Right ventricle myocardium superior (tissue), 1 donor: Measurements from ENCODE around the gene NEO1. TPM values are rescaled to one million over a fixed set of nuclear protein-coding genes. Genes with fewer than 3 reads are reported as not detected.

ENCODE experiments used
- ATAC-seq: fragments of 200-7000 bp; cut with Tn5 transposase; one replicate; pipeline ENCODE4 v1.9.1; 2020; ENCODE audit warnings: mild to moderate bottlenecking; ENCODE audit not compliant: poor library complexity
- DNase-seq: peaks from one replicate; pipeline ENCODE4 v3.0.0-alpha.2; 2020
- intact Hi-C: fragments of 100-400 bp; cut with DNase I; formaldehyde crosslinking; loops from one replicate; pipeline ENCODE4 v1.11.2; 2022
- total RNA-seq: library from RNA; stranded (reverse); fragmentation: NEBNext Ultra II Directional; extraction: Animal tissue kit (Norgen Biotek cat#: 25700); gene quantifications from one replicate; pipeline ENCODE4 v1.2.1, GENCODE V29; 2021
- donor health status: DM: no; HTN: yes; CAD: no; lungs with severe emphysema.

NEO1 gene
- total RNA-seq, 1 donor from 2014 or later, result 11.1 TPM

GRCh38 chr15:73056460-73056859, 4.2 kb downstream of the NEO1 start:
- intact Hi-C loops, result no loop called here
- ATAC-seq, result no peak
- DNase-seq, result no peak

- intact Hi-C loops, result no loop called here
- ATAC-seq, result no peak
These were observed 6.2 kb downstream of the NEO1 start for GRCh38 chr15:73058437-73058836.

GRCh38 chr15:73065114-73065513, 12.9 kb downstream of the NEO1 start:
- no peak for ATAC-seq
- DNase-seq, result no peak
- intact Hi-C loops, result no loop called here

More at GRCh38 chr15:73058437-73058836, 6.2 kb downstream of the NEO1 start:
- no peak for DNase-seq

GRCh38 chr15:73069109-73069508, 16.8 kb downstream of the NEO1 start:
- intact Hi-C loops, result no loop called here
- ATAC-seq (no peak), DNase-seq (no peak)

GRCh38 chr15:73072894-73073293, 20.6 kb downstream of the NEO1 start:
- ATAC-seq (no peak), DNase-seq (no peak)
- intact Hi-C loops, result no loop called here

- intact Hi-C loops, result no loop called here
- ATAC-seq, result no peak
- DNase-seq, result no peak
These were observed 22.0 kb downstream of the NEO1 start for GRCh38 chr15:73074241-73074640.

- no peak for ATAC-seq
- intact Hi-C loops, result no loop called here
- DNase-seq, result no peak
These were observed 23.0 kb downstream of the NEO1 start for GRCh38 chr15:73075160-73075859.

GRCh38 chr15:73078291-73078690, 26.0 kb downstream of the NEO1 start:
- no peak for ATAC-seq

GRCh38 chr15:73078722-73079121, 26.5 kb downstream of the NEO1 start:
- no peak for ATAC-seq
- intact Hi-C loops, result no loop called here
- no peak for DNase-seq

More at GRCh38 chr15:73078291-73078690, 26.0 kb downstream of the NEO1 start:
- no peak for DNase-seq
- intact Hi-C loops, result no loop called here

GRCh38 chr15:73079565-73079964, 27.3 kb downstream of the NEO1 start:
- intact Hi-C loops, result no loop called here
- ATAC-seq, result no peak
- no peak for DNase-seq

GRCh38 chr15:73081321-73081958, 29.2 kb downstream of the NEO1 start:
- ATAC-seq (peak; percentile 48), DNase-seq (no peak)
- intact Hi-C loops, result loop anchor here (5.0 to 10.0 kb wide), 2 partner anchors 284 to 477 kb away; no protein-coding TSS in a partner anchor

GRCh38 chr15:73082812-73083211, 30.5 kb downstream of the NEO1 start:
- intact Hi-C loops, result loop anchor here (5.0 to 10.0 kb wide), 2 partner anchors 286 to 478 kb away; no protein-coding TSS in a partner anchor
- no peak for ATAC-seq
- DNase-seq, result no peak

- no peak for DNase-seq
- ATAC-seq, result no peak
- intact Hi-C loops, result loop anchor here (10.0 kb wide), 1 partner anchor 482 kb away; no protein-coding TSS in a partner anchor
These were observed 34.8 kb downstream of the NEO1 start for GRCh38 chr15:73087098-73087497.

GRCh38 chr15:73105064-73105463, 52.8 kb downstream of the NEO1 start:
- ATAC-seq (no peak), DNase-seq (no peak)
- intact Hi-C loops, result no loop called here

GRCh38 chr15:73108676-73109075, 56.4 kb downstream of the NEO1 start:
- no peak for ATAC-seq
- intact Hi-C loops, result no loop called here
- DNase-seq, result no peak

- ATAC-seq (no peak), DNase-seq (no peak)
- intact Hi-C loops, result no loop called here
These were observed 57.5 kb downstream of the NEO1 start for GRCh38 chr15:73109765-73110164.

GRCh38 chr15:73110201-73110600, 57.9 kb downstream of the NEO1 start:
- no peak for ATAC-seq
- no peak for DNase-seq
- intact Hi-C loops, result no loop called here

GRCh38 chr15:73114064-73114463, 61.8 kb downstream of the NEO1 start:
- DNase-seq (no peak), ATAC-seq (no peak)
- intact Hi-C loops, result no loop called here

- ATAC-seq (no peak), DNase-seq (no peak)
- intact Hi-C loops, result no loop called here
These were observed 63.9 kb downstream of the NEO1 start for GRCh38 chr15:73116164-73116563.

- DNase-seq, result no peak
- ATAC-seq, result no peak
- intact Hi-C loops, result no loop called here
These were observed 65.8 kb downstream of the NEO1 start for GRCh38 chr15:73118055-73118454.
